Keratinocyte (primary cell): ENCODE measurements around the gene STAB2.

Experiments used
- CTCF ChIP-seq, 3 experiments: IDR thresholded peaks in 1 of 3; conservative IDR thresholded peaks in 1 of 3; optimal IDR thresholded peaks in 1 of 3; 2 replicates in 2 of 3; 3 replicates in 1 of 3; pipeline versions ENCODE3 to v1.5.1; 2011; ENCODE audit warnings: low read length in 3 of 3, mild to moderate bottlenecking in 3 of 3, moderate library complexity in 2 of 3, control low read depth in 1 of 3, inconsistent platforms in 1 of 3; ENCODE audit not compliant: insufficient read depth in 2 of 3; ENCODE audit errors: extremely low read depth in 1 of 3
- EZH2 ChIP-seq: IDR thresholded peaks from one replicate; pipeline ENCODE4 v1.6.1; 2012; ENCODE audit warnings: inconsistent platforms, mild to moderate bottlenecking, low read length, moderate library complexity

- TF ChIP-seq CTCF (optimal IDR thresholded peaks at IDR 0.05 in 1 of 3, IDR thresholded peaks at IDR 0.05 in 1 of 3, conservative IDR thresholded peaks at IDR 0.05 in 1 of 3; ENCODE audit: extremely low read depth in 1 of 3, insufficient read depth in 2 of 3, low read length in 3 of 3), result no peak
- TF ChIP-seq EZH2, result no peak
Observed at GRCh38 chr12:103645202-103645601, 58.1 kb downstream of the STAB2 start.
